B cell (primary cell): ENCODE measurements around the gene CNOT8. TPM values are rescaled to one million over a fixed set of nuclear protein-coding genes. Genes with fewer than 3 reads are reported as not detected.
A peak's percentile ranks its signal among the peaks of the same experiment; 100 is the strongest.

Source experiments
- ATAC-seq: fragments of 200-7000 bp; cut with Tn5 transposase; one replicate; pipeline ENCODE4 v1.10.0; 2021; ENCODE audit warnings: low read depth, mild to moderate bottlenecking, moderate number of reproducible peaks, moderate library complexity
- CTCF ChIA-PET: fragments of 350-600 bp; sonication (Branson Sonifier 250); formaldehyde crosslinking; loops from one replicate; lab custom pipeline; 2021; ENCODE audit warnings: antibody characterized with exemption, inconsistent platforms; lab: Charles Lee
- POLR2A ChIA-PET: fragments of 350-600 bp; sonication (Branson Sonifier 250); formaldehyde crosslinking; loops from one replicate; lab custom pipeline; 2021; ENCODE audit warnings: antibody characterized with exemption; lab: Charles Lee
- DNase-seq: peaks from one replicate; pipeline ENCODE4 v3.0.0; 2013
- H2AFZ ChIP-seq: 2 replicates; pipeline ENCODE4 v1.6.1; 2012; ENCODE audit warnings: mild to moderate bottlenecking, low read depth, low read length; ENCODE audit not compliant: insufficient read depth, poor library complexity, severe bottlenecking
- H3K27ac ChIP-seq, 2 donors: 1 replicate in 1 of 2; 2 replicates in 1 of 2; pipeline ENCODE4 v1.5.1; 2012 to 2013; ENCODE audit warnings: low read length in 2 of 2, mild to moderate bottlenecking in 2 of 2, moderate library complexity in 1 of 2
- H3K27me3 ChIP-seq, 4 experiments: fragments of 200-600 bp in 1 of 4; sonication (generic) in 1 of 4; replicated peaks in 1 of 4; 1 replicate in 2 of 4; 2 replicates in 2 of 4; pipeline versions ENCODE4 v1.6.1 to v1.7.0; 2013 to 2016; ENCODE audit warnings: low read length in 3 of 4, mild to moderate bottlenecking in 2 of 4, mixed read lengths in 1 of 4, moderate library complexity in 1 of 4; ENCODE audit not compliant: insufficient read depth in 4 of 4, control insufficient read depth in 3 of 4; ENCODE audit errors: control extremely low read depth in 1 of 4
- H3K36me3 ChIP-seq, 2 experiments: replicated peaks in 1 of 2; 1 replicate in 1 of 2; 2 replicates in 1 of 2; pipeline versions ENCODE4 v1.6.1 to v1.7.1; 2013; ENCODE audit warnings: low read length in 1 of 2; ENCODE audit not compliant: insufficient read depth in 2 of 2, control insufficient read depth in 1 of 2; ENCODE audit errors: control extremely low read depth in 1 of 2, extremely low read depth in 1 of 2
- H3K4me1 ChIP-seq, 2 donors: fragments of 200-600 bp in 1 of 2; sonication (generic) in 1 of 2; 1 replicate in 1 of 2; 2 replicates in 1 of 2; pipeline versions ENCODE4 v1.5.1 to v1.6.1; 2013 to 2017; ENCODE audit warnings: low read length in 2 of 2; ENCODE audit not compliant: control insufficient read depth in 2 of 2, insufficient read depth in 2 of 2
- H3K4me2 ChIP-seq: replicated peaks from 2 replicates; pipeline ENCODE3; 2012; ENCODE audit warnings: mild to moderate bottlenecking, low read depth, low read length; ENCODE audit not compliant: poor library complexity, severe bottlenecking
- H3K4me3 ChIP-seq, 5 experiments: fragments of 200-600 bp in 1 of 5; sonication (generic) in 1 of 5; 1 replicate in 3 of 5; 2 replicates in 2 of 5; pipeline versions ENCODE4 v1.5.1 to v1.7.0; 2011 to 2016; ENCODE audit warnings: low read length in 4 of 5, mild to moderate bottlenecking in 4 of 5, low read depth in 2 of 5, control low read depth in 1 of 5, moderate library complexity in 1 of 5; ENCODE audit not compliant: insufficient read depth in 1 of 5; ENCODE audit errors: control extremely low read depth in 1 of 5, extremely low read depth in 1 of 5
- H3K79me2 ChIP-seq: fragments of 200-600 bp; sonication (generic); one replicate; pipeline ENCODE4 v1.6.0; 2016; ENCODE audit warnings: low read length; ENCODE audit not compliant: control insufficient read depth, insufficient read depth
- H3K9ac ChIP-seq: fragments of 200-600 bp; sonication (generic); 2 replicates; pipeline ENCODE4 v1.6.1; 2017; ENCODE audit warnings: mild to moderate bottlenecking, low read length, moderate library complexity
- H3K9me3 ChIP-seq, 3 donors: one replicate each; pipeline versions ENCODE4 v1.6.1 to v1.7.1; 2013; ENCODE audit warnings: low read length in 2 of 3; ENCODE audit not compliant: control insufficient read depth in 2 of 3, insufficient read depth in 1 of 3; ENCODE audit errors: control extremely low read depth in 1 of 3
- H4K20me1 ChIP-seq: 2 replicates; pipeline ENCODE4 v1.6.0; 2012; ENCODE audit warnings: mild to moderate bottlenecking, low read length; ENCODE audit not compliant: insufficient read depth, control insufficient read depth, poor library complexity, severe bottlenecking
- H3K27ac Mint-ChIP-seq: one replicate; pipeline ENCODE4 v1.8.0; 2021; ENCODE audit warnings: mixed read lengths
- H3K27me3 Mint-ChIP-seq: one replicate; pipeline ENCODE4 v1.8.0; 2021; ENCODE audit warnings: mixed read lengths
- H3K4me1 Mint-ChIP-seq: one replicate; pipeline ENCODE4 v1.8.0; 2021; ENCODE audit warnings: mixed read lengths
- H3K4me3 Mint-ChIP-seq: one replicate; pipeline ENCODE4 v1.8.0; 2021; ENCODE audit warnings: mixed read lengths
- H3K9me3 Mint-ChIP-seq: one replicate; pipeline ENCODE4 v1.8.0; 2022; ENCODE audit warnings: mixed read lengths; ENCODE audit not compliant: insufficient read depth
- EZH2 ChIP-seq: IDR thresholded peaks from 2 replicates; pipeline ENCODE4 v1.6.1; 2012; ENCODE audit warnings: borderline replicate concordance, low read depth, mild to moderate bottlenecking, moderate library complexity, low read length; ENCODE audit not compliant: insufficient read depth, poor library complexity, severe bottlenecking
- WGBS: methylation state at CpG from one replicate; pipeline ENCODE4 v1.1.5; 2013; ENCODE audit warnings: missing lambda C conversion rate; ENCODE audit not compliant: insufficient coverage; 5-methylcytosine and 5-hydroxymethylcytosine counted together
- intact Hi-C: fragments of 100-400 bp; cut with micrococcal nuclease; formaldehyde crosslinking; loops from one replicate; pipeline ENCODE4 v1.10.0; 2022
- polyA plus RNA-seq: library from polyadenylated mRNA; depleted of rRNA; stranded (reverse); fragments of >200 nt; gene quantifications from 2 replicates; pipeline ENCODE4 v1.2.3, GENCODE V29; 2012
- total RNA-seq, 2 donors: library from RNA; stranded (reverse); fragments of 120-200 nt in 1 of 2; gene quantifications; 1 replicate in 1 of 2; 2 replicates in 1 of 2; pipeline versions ENCODE4 v1.2.3 to v1.2.4, GENCODE V29; 2013 to 2022
- TF ChIP-seq, protein P1 (sequence below): fragments of 200-600 bp; IDR thresholded peaks from one replicate; pipeline ENCODE4 v1.8.0; 2022; ENCODE audit warnings: antibody characterized with exemption, mild to moderate bottlenecking

Gene CNOT8
- total and polyA plus RNA-seq, 2 donors (not counting 1 experiment from before 2014, with no cell fraction given): 58.5 to 78.6 TPM

DNA sequence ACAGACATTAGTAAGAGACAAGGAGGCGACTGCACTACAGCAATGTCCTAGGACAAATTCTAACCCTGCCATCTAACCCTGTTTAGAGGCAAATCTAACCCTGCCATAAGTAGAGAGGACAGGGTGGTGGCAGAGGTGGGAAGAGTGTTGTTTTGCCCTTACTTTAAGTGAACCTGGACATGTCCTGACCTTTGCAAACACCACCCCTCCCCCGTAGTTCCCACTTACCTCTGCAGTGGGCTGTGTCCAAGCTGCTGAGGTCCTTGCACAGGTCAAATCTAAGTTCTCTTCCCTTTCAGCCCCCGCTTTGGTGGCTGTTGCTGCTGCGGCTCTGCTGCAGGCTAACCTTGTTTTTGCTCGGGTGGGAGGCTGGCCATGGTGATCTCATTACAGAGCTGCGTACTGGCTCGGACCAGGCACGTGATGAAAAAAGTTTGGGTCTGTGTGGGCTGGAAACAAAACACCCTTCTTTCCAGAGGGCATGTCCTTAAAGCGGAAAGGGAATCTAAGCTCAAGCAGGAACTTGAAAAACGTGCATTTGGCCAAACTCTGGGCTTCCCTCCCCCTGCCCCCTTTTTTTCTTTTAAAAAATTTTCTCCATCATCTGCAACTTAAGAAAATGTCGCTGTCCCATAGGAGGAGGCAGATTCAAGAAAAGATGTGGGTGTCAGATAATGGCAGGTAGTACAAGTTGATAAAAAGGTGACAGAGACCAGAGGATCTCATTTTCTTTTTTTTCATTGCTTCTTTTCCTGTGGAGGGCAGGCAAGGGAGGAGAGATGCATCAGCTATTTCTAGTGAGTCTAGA lies 8.0 kb upstream of the CNOT8 start, which contains the start of gene FAXDC2:
TSS of gene FAXDC2 (minus strand) at position 349 of the 808 bp plus-strand sequence. CDS start 12,425 bp downstream, outside the sequence.
- no peaks in the 10 kb centered on the region for H3K27me3 ChIP-seq
- TF ChIP-seq, protein P1, sequence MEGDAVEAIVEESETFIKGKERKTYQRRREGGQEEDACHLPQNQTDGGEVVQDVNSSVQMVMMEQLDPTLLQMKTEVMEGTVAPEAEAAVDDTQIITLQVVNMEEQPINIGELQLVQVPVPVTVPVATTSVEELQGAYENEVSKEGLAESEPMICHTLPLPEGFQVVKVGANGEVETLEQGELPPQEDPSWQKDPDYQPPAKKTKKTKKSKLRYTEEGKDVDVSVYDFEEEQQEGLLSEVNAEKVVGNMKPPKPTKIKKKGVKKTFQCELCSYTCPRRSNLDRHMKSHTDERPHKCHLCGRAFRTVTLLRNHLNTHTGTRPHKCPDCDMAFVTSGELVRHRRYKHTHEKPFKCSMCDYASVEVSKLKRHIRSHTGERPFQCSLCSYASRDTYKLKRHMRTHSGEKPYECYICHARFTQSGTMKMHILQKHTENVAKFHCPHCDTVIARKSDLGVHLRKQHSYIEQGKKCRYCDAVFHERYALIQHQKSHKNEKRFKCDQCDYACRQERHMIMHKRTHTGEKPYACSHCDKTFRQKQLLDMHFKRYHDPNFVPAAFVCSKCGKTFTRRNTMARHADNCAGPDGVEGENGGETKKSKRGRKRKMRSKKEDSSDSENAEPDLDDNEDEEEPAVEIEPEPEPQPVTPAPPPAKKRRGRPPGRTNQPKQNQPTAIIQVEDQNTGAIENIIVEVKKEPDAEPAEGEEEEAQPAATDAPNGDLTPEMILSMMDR: no peak
- TF ChIP-seq EZH2: no peak
- WGBS: 11% methylated on average over 8 of the region's 11 CpGs
- H3K4me3 ChIP-seq: no peak within 1 kb of the TSS
- no peak within 1 kb of the TSS for H3K4me2 ChIP-seq
- peak within 1 kb of the TSS; percentile 24 for H2AFZ ChIP-seq
- no peaks in the 10 kb centered on the region for H3K79me2 ChIP-seq
- H3K4me1 ChIP-seq: peaks cover 0 to 7% of the 10 kb centered on the region in 2 donors
- no peaks in the 10 kb centered on the region for H3K36me3 ChIP-seq
- H3K9ac ChIP-seq: no peak within 1 kb of the TSS
- Mint-ChIP-seq H3K4me1 (no peaks in the 10 kb centered on the region), H3K27ac (no peak within 1 kb of the TSS), H3K4me3 (no peak within 1 kb of the TSS), H3K9me3 (no peaks in the 10 kb centered on the region), H3K27me3 (no peaks in the 10 kb centered on the region)
- ATAC-seq (no peak), DNase-seq (no peak)
- POLR2A ChIA-PET: no interaction called here
- H3K9me3 ChIP-seq: no peaks in the 10 kb centered on the region
- H4K20me1 ChIP-seq: no peaks in the 10 kb centered on the region
- CTCF ChIA-PET: interaction anchor here (1.1 kb wide), 1 partner anchor 200 kb away, joined by 3 read pairs; no protein-coding TSS in a partner anchor
- intact Hi-C loops: no loop called here
- H3K27ac ChIP-seq: no peak within 1 kb of the TSS

DNA sequence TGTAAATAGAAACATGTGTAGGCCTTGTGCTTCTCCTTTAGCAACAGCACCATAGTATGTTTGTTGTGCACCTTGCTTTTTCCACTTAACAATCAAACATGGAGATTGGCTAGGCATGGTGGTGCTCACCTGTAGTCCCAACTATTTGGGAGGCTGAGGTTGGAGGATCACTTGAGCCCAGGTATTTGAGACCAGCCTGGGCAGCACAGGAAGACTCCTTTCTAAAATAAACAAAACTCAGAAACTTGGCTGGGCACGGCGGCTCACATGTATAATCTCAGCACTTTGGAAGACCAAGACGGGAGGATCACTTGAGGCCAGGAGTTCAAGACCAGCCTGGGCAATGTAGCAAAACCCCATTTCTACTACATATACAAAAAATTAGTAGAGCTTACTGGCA lies 7.1 kb upstream of the CNOT8 start:
- H3K4me1 ChIP-seq: peaks cover 0 to 7% of the 10 kb centered on the region in 2 donors
- H3K4me1 Mint-ChIP-seq: no peaks in the 10 kb centered on the region
- H3K27me3 Mint-ChIP-seq: no peaks in the 10 kb centered on the region
- H3K4me3 Mint-ChIP-seq: no peak overlapping the region
- DNase-seq (no peak), ATAC-seq (no peak)
- H3K9me3 ChIP-seq: no peaks in the 10 kb centered on the region
- TF ChIP-seq EZH2: no peak
- TF ChIP-seq, protein P1: no peak
- no peak overlapping the region for H3K4me3 ChIP-seq
- CTCF ChIA-PET: interaction anchor here (1.1 kb wide), 1 partner anchor 201 kb away, joined by 3 read pairs; no protein-coding TSS in a partner anchor
- H3K27ac ChIP-seq: no peak overlapping the region
- H2AFZ ChIP-seq: no peak overlapping the region
- no peaks in the 10 kb centered on the region for H3K27me3 ChIP-seq
- H3K79me2 ChIP-seq: no peaks in the 10 kb centered on the region
- intact Hi-C loops: no loop called here
- H3K36me3 ChIP-seq: no peaks in the 10 kb centered on the region
- no peak overlapping the region for H3K27ac Mint-ChIP-seq
- POLR2A ChIA-PET: no interaction called here
- H3K4me2 ChIP-seq: no peak overlapping the region
- no peaks in the 10 kb centered on the region for H3K9me3 Mint-ChIP-seq
- H3K9ac ChIP-seq: no peak overlapping the region
- H4K20me1 ChIP-seq: no peaks in the 10 kb centered on the region
- 92% methylated on average over 3 of the region's 3 CpGs for WGBS
